H1 (cell line): Measurements from ENCODE around the gene BEX3. TPM values are rescaled to one million over a fixed set of nuclear protein-coding genes. Genes with fewer than 3 reads are reported as not detected.

Source experiments
- CTCF ChIA-PET: fragments of 300-600 bp; sonication (Branson Sonifier 250); formaldehyde crosslinking; loops from one replicate; lab custom pipeline; 2021; ENCODE audit not compliant: partially characterized antibody; lab: Charles Lee
- POLR2A ChIA-PET: fragments of 300-600 bp; sonication (Branson Sonifier 250); formaldehyde crosslinking; loops from one replicate; lab custom pipeline; 2021; ENCODE audit warnings: inconsistent platforms; ENCODE audit not compliant: partially characterized antibody; lab: Charles Lee
- DNase-seq, 2 experiments: peaks; one replicate each; pipeline versions ENCODE4 v3.0.0 to v3.0.0-alpha.2; 2010 to 2022; ENCODE audit warnings: low spot score in 2 of 2, low read depth in 1 of 2, mixed read lengths in 1 of 2
- FAIRE-seq: peaks from 2 replicates; lab custom pipeline; 2011; peaks lifted over from hg19 to GRCh38; lab: Jason Lieb, UNC
- H2AFZ ChIP-seq: 2 replicates; pipeline ENCODE4 v1.8.1; 2012; ENCODE audit warnings: low read length, inconsistent platforms
- H2AK5ac ChIP-seq: 2 replicates; pipeline ENCODE4 v1.6.1; 2013; ENCODE audit warnings: low read depth, low read length
- H2BK120ac ChIP-seq: replicated peaks from 2 replicates; pipeline ENCODE3; 2013; ENCODE audit warnings: low read depth, low read length, inconsistent platforms
- H2BK12ac ChIP-seq: 2 replicates; pipeline ENCODE4 v1.6.1; 2013; ENCODE audit warnings: low read depth, low read length
- H2BK15ac ChIP-seq: 2 replicates; pipeline ENCODE4 v1.6.1; 2013; ENCODE audit warnings: low read length
- H2BK20ac ChIP-seq: 2 replicates; pipeline ENCODE4 v1.6.1; 2013; ENCODE audit warnings: low read length
- H2BK5ac ChIP-seq: 2 replicates; pipeline ENCODE4 v1.6.1; 2013; ENCODE audit warnings: low read depth, low read length
- H3K14ac ChIP-seq: 2 replicates; pipeline ENCODE4 v1.6.1; 2013; ENCODE audit warnings: inconsistent platforms; ENCODE audit not compliant: insufficient read length
- H3K18ac ChIP-seq: 2 replicates; pipeline ENCODE4 v1.6.1; 2013; ENCODE audit warnings: low read length; ENCODE audit errors: extremely low read depth
- H3K23ac ChIP-seq: 2 replicates; pipeline ENCODE4 v1.6.1; 2013; ENCODE audit warnings: inconsistent platforms; ENCODE audit not compliant: insufficient read length
- H3K23me2 ChIP-seq: 2 replicates; pipeline ENCODE4 v1.6.1; 2013; ENCODE audit warnings: low read depth, low read length
- H3K27ac ChIP-seq: 2 replicates; pipeline ENCODE4 v1.6.1; 2011; ENCODE audit warnings: low read depth, low read length, inconsistent platforms
- H3K27me3 ChIP-seq, 4 experiments: replicated peaks in 1 of 4; 1 replicate in 1 of 4; 2 replicates in 3 of 4; pipeline versions ENCODE4 v1.6.1 to v1.8.1; 2011 to 2013; ENCODE audit warnings: low read length in 3 of 4, mild to moderate bottlenecking in 3 of 4, inconsistent platforms in 2 of 4, mixed read lengths in 2 of 4, moderate library complexity in 1 of 4; ENCODE audit not compliant: control insufficient read depth in 3 of 4, insufficient read depth in 3 of 4; ENCODE audit errors: extremely low read depth in 1 of 4
- H3K36me3 ChIP-seq, 4 experiments: 2 replicates each; pipeline versions ENCODE4 v1.6.1 to v1.8.1; 2011 to 2013; ENCODE audit warnings: mild to moderate bottlenecking in 4 of 4, low read length in 3 of 4, moderate library complexity in 2 of 4, control low read depth in 1 of 4, inconsistent platforms in 1 of 4; ENCODE audit not compliant: insufficient read depth in 4 of 4, control insufficient read depth in 2 of 4
- H3K4ac ChIP-seq: replicated peaks from 2 replicates; pipeline ENCODE3; 2013; ENCODE audit warnings: low read length, low read depth, mixed read lengths, inconsistent platforms; ENCODE audit not compliant: insufficient read length
- H3K4me1 ChIP-seq, 4 experiments: replicated peaks in 1 of 4; 1 replicate in 1 of 4; 2 replicates in 3 of 4; pipeline versions ENCODE4 v1.6.1 to v1.8.1; 2011 to 2013; ENCODE audit warnings: low read length in 3 of 4, inconsistent platforms in 2 of 4, mixed read lengths in 1 of 4; ENCODE audit not compliant: insufficient read depth in 4 of 4, control insufficient read depth in 3 of 4
- H3K4me2 ChIP-seq, 2 experiments: 2 replicates each; pipeline versions ENCODE4 v1.6.1 to v1.8.1; 2011 to 2013; ENCODE audit warnings: low read depth in 2 of 2, low read length in 2 of 2, control low read depth in 1 of 2, inconsistent platforms in 1 of 2, mild to moderate bottlenecking in 1 of 2; ENCODE audit not compliant: insufficient read depth in 1 of 2
- H3K4me3 ChIP-seq, 4 experiments: fragments of 200-600, 300-600 bp in 1 of 4; sonication (generic), shearing (Covaris generic), sonication (Bioruptor Twin) in 1 of 4; 2 replicates each; pipeline versions ENCODE4 v1.5.1 to v1.8.1; 2011 to 2016; ENCODE audit warnings: low read length in 4 of 4, low read depth in 3 of 4, control low read depth in 2 of 4, inconsistent platforms in 2 of 4, mild to moderate bottlenecking in 2 of 4, mixed read lengths in 1 of 4, moderate library complexity in 1 of 4; ENCODE audit not compliant: insufficient read depth in 2 of 4; ENCODE audit errors: extremely low read depth in 1 of 4
- H3K56ac ChIP-seq: replicated peaks from 2 replicates; pipeline ENCODE3; 2013; ENCODE audit warnings: low read depth, mild to moderate bottlenecking, mixed read lengths, low read length, inconsistent platforms; ENCODE audit not compliant: insufficient read length
- H3K79me1 ChIP-seq: 2 replicates; pipeline ENCODE4 v1.6.1; 2013; ENCODE audit warnings: low read depth, low read length, control low read depth
- H3K79me2 ChIP-seq, 2 experiments: 2 replicates each; pipeline versions ENCODE4 v1.6.1 to v1.8.1; 2012 to 2013; ENCODE audit warnings: low read length in 2 of 2, mild to moderate bottlenecking in 2 of 2, inconsistent platforms in 1 of 2; ENCODE audit not compliant: insufficient read depth in 2 of 2, control insufficient read depth in 1 of 2
- H3K9ac ChIP-seq, 4 experiments: replicated peaks in 1 of 4; 1 replicate in 1 of 4; 2 replicates in 3 of 4; pipeline versions ENCODE4 v1.6.1 to v1.8.1; 2011 to 2013; ENCODE audit warnings: low read depth in 3 of 4, low read length in 3 of 4, control low read depth in 2 of 4, mild to moderate bottlenecking in 2 of 4, moderate library complexity in 2 of 4, inconsistent platforms in 1 of 4; ENCODE audit errors: extremely low read depth in 1 of 4
- H3K9me3 ChIP-seq, 2 experiments: 2 replicates each; pipeline versions ENCODE4 v1.6.1 to v1.8.1; 2012 to 2013; ENCODE audit warnings: mild to moderate bottlenecking in 2 of 2, moderate library complexity in 2 of 2, control low read depth in 1 of 2, inconsistent platforms in 1 of 2, low read depth in 1 of 2, low read length in 1 of 2, mixed read lengths in 1 of 2; ENCODE audit not compliant: insufficient read depth in 2 of 2
- H4K20me1 ChIP-seq, 2 experiments: replicated peaks in 1 of 2; 2 replicates each; pipeline versions ENCODE3 to v1.8.1; 2011 to 2013; ENCODE audit warnings: inconsistent platforms in 2 of 2, low read length in 2 of 2, mild to moderate bottlenecking in 1 of 2; ENCODE audit not compliant: insufficient read depth in 2 of 2, control insufficient read depth in 1 of 2
- H4K5ac ChIP-seq: 2 replicates; pipeline ENCODE4 v1.6.1; 2013; ENCODE audit warnings: low read length, low read depth, mixed read lengths, inconsistent platforms; ENCODE audit not compliant: insufficient read length
- H4K8ac ChIP-seq: 2 replicates; pipeline ENCODE4 v1.8.0; 2013; ENCODE audit warnings: mild to moderate bottlenecking, moderate library complexity, low read length, inconsistent platforms; ENCODE audit not compliant: insufficient read depth; ENCODE audit errors: extremely low read depth
- H4K91ac ChIP-seq: replicated peaks from 2 replicates; pipeline ENCODE3; 2013; ENCODE audit warnings: low read length, mixed read lengths, inconsistent platforms; ENCODE audit not compliant: insufficient read length
- WGBS, 2 experiments: shearing (Covaris generic) in 1 of 2; methylation state at CpG; one replicate each; pipeline versions ENCODE4 v1.1.6 to v1.1.7; 2013 to 2015; ENCODE audit warnings: low lambda C conversion rate in 2 of 2, mixed read lengths in 2 of 2, inconsistent platforms in 1 of 2, low coverage in 1 of 2, missing lambda C conversion rate in 1 of 2; ENCODE audit not compliant: insufficient replicate concordance in 2 of 2, insufficient coverage in 1 of 2, insufficient read length in 1 of 2; ENCODE audit errors: extremely low coverage in 1 of 2, missing lambda C conversion rate in 1 of 2; 5-methylcytosine and 5-hydroxymethylcytosine counted together
- polyA plus RNA-seq, 7 experiments: library from polyadenylated mRNA; depleted of rRNA in 3 of 7; stranded (reverse) in 5 of 7; unstranded in 2 of 7; fragments of >200 nt in 5 of 7; fragments of 200-250 nt in 2 of 7; gene quantifications; 1 replicate in 5 of 7; 2 replicates in 1 of 7; 4 replicates in 1 of 7; pipeline versions ENCODE4 v1.2.1 to v1.2.3, GENCODE V29; 2011 to 2013; ENCODE audit warnings: missing spikeins in 2 of 7, mixed read lengths in 2 of 7
- total RNA-seq: library from RNA; stranded (reverse); fragmentation: NEBNext Ultra II Directional; extraction: Animal tissue kit (Norgen Biotek cat#: 25700); gene quantifications from 2 replicates; pipeline ENCODE4 v1.2.1, GENCODE V29; 2021

The BEX3 gene
- total and polyA plus RNA-seq, 2 of the 8 experiments (the other 6 are each of a cell fraction or from before 2014, with no cell fraction given) = 330 to 366 TPM

DNA sequence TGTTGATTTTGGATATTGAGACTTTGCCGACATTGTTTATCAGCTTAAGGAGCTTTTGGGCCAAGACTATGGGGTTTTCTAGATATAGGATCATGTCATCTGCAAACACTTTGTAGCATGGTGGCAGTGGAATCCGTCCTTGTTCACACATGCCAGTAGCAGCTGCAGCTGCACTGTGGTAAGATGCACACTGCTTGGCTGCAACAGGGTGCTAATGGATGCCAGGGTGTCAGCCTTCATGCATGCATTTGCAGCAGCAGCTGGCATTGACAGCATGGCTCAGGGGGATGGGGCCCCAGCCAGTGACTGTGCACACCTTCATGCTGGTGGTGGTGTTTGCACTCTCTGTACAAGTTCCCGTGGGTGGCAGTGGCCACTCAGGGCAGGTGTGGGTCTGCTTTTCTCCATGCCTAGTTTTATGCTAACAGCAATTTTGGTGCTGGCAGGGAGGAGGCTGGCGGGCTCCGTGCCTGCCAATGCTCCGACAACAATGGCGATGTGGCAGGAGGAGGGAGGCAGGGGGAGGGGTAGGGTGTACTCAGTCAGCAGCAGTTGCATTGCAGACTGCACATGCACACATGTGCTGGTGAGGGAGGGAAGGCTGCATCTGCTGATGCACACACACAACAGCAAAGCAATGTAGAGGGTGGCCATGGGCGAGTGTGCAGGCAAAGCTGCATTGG, 37.5 kb downstream of the BEX3 start:
- POLR2A ChIA-PET = interaction anchor here (1.2 kb wide), 1 partner anchor 9 kb away, joined by 4 read pairs; no protein-coding TSS in a partner anchor
- Histone ChIP-seq H2BK12ac (no peak overlapping the region; the same call in 1 of the 2 replicates), H4K5ac (no peak overlapping the region), H3K56ac (no peak overlapping the region), H2BK5ac (no peak overlapping the region), H2BK20ac (no peak overlapping the region), H3K4me1 (peaks cover 0 to 4% (median 0%) of the 10 kb centered on the region in 4 experiments; a peak in 1 of 7 replicates), H2AK5ac (no peak overlapping the region), H3K36me3 (peaks cover 0 to 3% (median 1%) of the 10 kb centered on the region in 4 experiments; a peak in 1 of 8 replicates), H4K20me1 (peaks cover 2% of the 10 kb centered on the region in 2 experiments), H2BK15ac (no peak overlapping the region), H2AFZ (no peak overlapping the region), H4K8ac (no peak overlapping the region), H3K23me2 (no peaks in the 10 kb centered on the region), H3K4me2 (no peak overlapping the region), H3K4me3 (no peak overlapping the region), H3K79me1 (0 out of 2 replicates have a peak, but pooled peaks cover 2% of the 10 kb centered on the region), H3K4ac (no peak overlapping the region), H3K27me3 (no peaks in the 10 kb centered on the region; a peak in 3 of 7 replicates), H3K18ac (no peak overlapping the region), H4K91ac (no peak overlapping the region), H2BK120ac (no peak overlapping the region), H3K79me2 (no peaks in the 10 kb centered on the region), H3K9ac (no peak overlapping the region), H3K27ac (no peak overlapping the region), H3K14ac (no peak overlapping the region), H3K9me3 (no peaks in the 10 kb centered on the region), H3K23ac (no peak overlapping the region)
- CTCF ChIA-PET = no interaction called here
- DNase-seq = no peak
- no peak for FAIRE-seq
- 80% methylated on average over 4 of the region's 8 CpGs; no CpG with 5 or more reads in 1 of the 2 experiments for WGBS, 2 experiments
